Measurements from ENCODE around the gene CUL7.
"Not testable (repeated sequence)": the region's sequence is repeated elsewhere in the genome, so short reads cannot be mapped to it uniquely, and the experiment has no call there.

Gene CUL7

DNA sequence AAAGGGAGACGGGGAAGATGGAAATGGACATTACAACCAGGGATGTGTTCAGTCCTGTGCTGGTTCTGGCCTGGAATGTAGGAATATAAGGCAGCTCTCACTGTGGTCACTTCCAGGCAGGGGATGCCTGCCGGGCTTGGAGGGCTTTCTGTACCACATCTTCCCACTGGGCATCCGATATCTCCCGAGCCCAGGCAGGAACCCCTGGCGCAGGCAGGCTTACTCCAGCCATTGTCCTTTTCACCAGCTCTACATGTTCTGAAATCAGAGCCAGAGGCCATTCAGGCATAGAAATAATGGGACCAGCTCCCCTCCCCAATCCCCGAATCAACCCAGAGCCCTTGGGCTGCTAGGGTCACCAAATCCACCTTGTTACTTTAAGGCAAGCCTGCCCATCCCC is 41.3 kb downstream of the CUL7 start:
- H3K4me3 ChIP-seq (replicated peaks in 1 of 2; ENCODE audit: low read depth in 2 of 2, low read length in 2 of 2), result peak overlapping the region in 1 of 2 donors; percentile 96
- no peak for DNase-seq (ENCODE audit: low read depth in 2 of 2)
- TF ChIP-seq, protein P1, sequence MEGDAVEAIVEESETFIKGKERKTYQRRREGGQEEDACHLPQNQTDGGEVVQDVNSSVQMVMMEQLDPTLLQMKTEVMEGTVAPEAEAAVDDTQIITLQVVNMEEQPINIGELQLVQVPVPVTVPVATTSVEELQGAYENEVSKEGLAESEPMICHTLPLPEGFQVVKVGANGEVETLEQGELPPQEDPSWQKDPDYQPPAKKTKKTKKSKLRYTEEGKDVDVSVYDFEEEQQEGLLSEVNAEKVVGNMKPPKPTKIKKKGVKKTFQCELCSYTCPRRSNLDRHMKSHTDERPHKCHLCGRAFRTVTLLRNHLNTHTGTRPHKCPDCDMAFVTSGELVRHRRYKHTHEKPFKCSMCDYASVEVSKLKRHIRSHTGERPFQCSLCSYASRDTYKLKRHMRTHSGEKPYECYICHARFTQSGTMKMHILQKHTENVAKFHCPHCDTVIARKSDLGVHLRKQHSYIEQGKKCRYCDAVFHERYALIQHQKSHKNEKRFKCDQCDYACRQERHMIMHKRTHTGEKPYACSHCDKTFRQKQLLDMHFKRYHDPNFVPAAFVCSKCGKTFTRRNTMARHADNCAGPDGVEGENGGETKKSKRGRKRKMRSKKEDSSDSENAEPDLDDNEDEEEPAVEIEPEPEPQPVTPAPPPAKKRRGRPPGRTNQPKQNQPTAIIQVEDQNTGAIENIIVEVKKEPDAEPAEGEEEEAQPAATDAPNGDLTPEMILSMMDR (IDR thresholded peaks at IDR 0.05; ENCODE audit: low read depth, low read length), result no peak

GRCh38 chr6:43011207-43011606 is 42.4 kb downstream of the CUL7 start:
- TF ChIP-seq, protein P1 (IDR thresholded peaks at IDR 0.05; ENCODE audit: low read depth, low read length), result no peak
- no peak overlapping the region for H3K4me3 ChIP-seq (replicated peaks in 1 of 2; ENCODE audit: low read depth in 2 of 2, low read length in 2 of 2)
- DNase-seq (ENCODE audit: low read depth in 2 of 2), result no peak

GRCh38 chr6:43009124-43009523 is 44.5 kb downstream of the CUL7 start:
- TF ChIP-seq, protein P1 (IDR thresholded peaks at IDR 0.05; ENCODE audit: low read depth, low read length), result peak; percentile 47
- no peak overlapping the region for H3K4me3 ChIP-seq (replicated peaks in 1 of 2; ENCODE audit: low read depth in 2 of 2, low read length in 2 of 2)
- DNase-seq (ENCODE audit: low read depth in 2 of 2), result peak; percentile 51

- DNase-seq (ENCODE audit: low read depth in 2 of 2), result no peak
- H3K4me3 ChIP-seq (replicated peaks in 1 of 2; ENCODE audit: low read depth in 2 of 2, low read length in 2 of 2), result no peak overlapping the region
- TF ChIP-seq, protein P1 (IDR thresholded peaks at IDR 0.05; ENCODE audit: low read depth, low read length), result no peak
These were observed 46.5 kb downstream of the CUL7 start for GRCh38 chr6:43007126-43007525.

- H3K4me3 ChIP-seq (replicated peaks in 1 of 2; ENCODE audit: low read depth in 2 of 2, low read length in 2 of 2), result no peak overlapping the region
- DNase-seq (ENCODE audit: low read depth in 2 of 2), result no peak
- TF ChIP-seq, protein P1 (IDR thresholded peaks at IDR 0.05; ENCODE audit: low read depth, low read length), result no peak
These were observed 47.4 kb downstream of the CUL7 start for GRCh38 chr6:43006251-43006650.

GRCh38 chr6:43005844-43006243 is 47.8 kb downstream of the CUL7 start:
- TF ChIP-seq, protein P1 (IDR thresholded peaks at IDR 0.05; ENCODE audit: low read depth, low read length), result no peak
- DNase-seq (ENCODE audit: low read depth in 2 of 2), result no peak
- H3K4me3 ChIP-seq (replicated peaks in 1 of 2; ENCODE audit: low read depth in 2 of 2, low read length in 2 of 2), result no peak overlapping the region

DNA sequence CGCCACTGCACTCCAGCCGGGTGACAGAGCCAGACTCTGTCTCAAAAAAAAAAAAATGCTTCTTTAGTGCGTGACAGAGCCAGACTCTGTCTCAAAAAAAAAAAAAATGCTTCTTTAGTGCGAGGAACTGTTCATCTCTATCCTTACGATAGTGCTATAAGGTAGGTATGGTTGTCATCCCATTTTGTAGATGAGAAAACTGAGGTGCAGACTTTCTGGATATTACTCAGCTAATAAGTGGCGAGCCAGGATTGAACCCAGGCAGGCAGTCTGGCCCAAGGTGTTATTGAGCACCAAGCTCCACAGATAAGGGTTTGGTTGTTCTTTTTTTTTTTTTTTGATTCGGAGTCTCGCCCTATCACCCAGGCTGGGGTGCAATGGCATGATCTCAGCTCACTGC is 51.8 kb downstream of the CUL7 start:
- no peak overlapping the region for H3K4me3 ChIP-seq (replicated peaks in 1 of 2; ENCODE audit: low read depth in 2 of 2, low read length in 2 of 2)

DNA sequence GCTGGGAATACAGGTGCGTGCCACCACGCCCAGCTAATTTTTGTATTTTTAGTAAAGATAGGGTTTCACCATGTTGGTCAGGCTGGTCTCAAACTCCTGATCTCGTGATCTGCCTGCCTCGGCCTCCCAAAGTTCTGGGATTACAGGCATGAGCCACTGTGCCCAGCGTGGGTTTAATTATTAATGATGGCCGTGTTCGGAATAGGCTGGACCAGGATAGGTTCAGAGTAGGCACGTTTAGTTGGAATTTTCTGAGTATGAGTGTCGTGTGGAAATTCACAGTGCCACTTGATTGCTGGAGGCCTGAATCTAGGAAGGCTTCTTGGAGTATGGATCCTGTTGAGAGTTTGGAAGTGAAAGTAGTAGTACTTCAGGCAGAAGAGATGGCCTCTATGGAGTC is 55.4 kb downstream of the CUL7 start:
- DNase-seq (ENCODE audit: low read depth in 2 of 2); H3K4me3 ChIP-seq (replicated peaks in 1 of 2; ENCODE audit: low read depth in 2 of 2, low read length in 2 of 2): not testable (repeated sequence)

More for the DNA sequence above, 51.8 kb downstream of the CUL7 start:
- TF ChIP-seq, protein P1 (IDR thresholded peaks at IDR 0.05; ENCODE audit: low read depth, low read length), result no peak
- no peak for DNase-seq (ENCODE audit: low read depth in 2 of 2)

All from cardiac fibroblast (primary cell).